Central memory CD8-positive, alpha-beta T cell (primary cell): ENCODE data around the gene RMP24.

Experiments
- ATAC-seq: fragments of 150-1000 bp; cut with Tn5 transposase; replicated peaks from 2 replicates; pipeline ENCODE4 v1.10.0; 2022; ENCODE audit warnings: mild to moderate bottlenecking, moderate FRiP score, moderate number of reproducible peaks; ENCODE audit not compliant: poor library complexity, severe bottlenecking; ENCODE audit errors: extremely low read depth
- DNase-seq, 2 donors: peaks; one replicate each; pipeline ENCODE4 v3.0.0; 2021; ENCODE audit warnings: low spot score in 2 of 2
- H3K27ac Mint-ChIP-seq: one replicate; pipeline ENCODE4 v1.8.0; 2022; ENCODE audit warnings: low read depth, mild to moderate bottlenecking, moderate library complexity, mixed read lengths
- H3K27me3 Mint-ChIP-seq: one replicate; pipeline ENCODE4 v1.8.0; 2022; ENCODE audit warnings: mixed read lengths
- H3K36me3 Mint-ChIP-seq: one replicate; pipeline ENCODE4 v1.8.0; 2022; ENCODE audit warnings: mild to moderate bottlenecking, moderate library complexity, mixed read lengths; ENCODE audit not compliant: insufficient read depth
- H3K4me1 Mint-ChIP-seq: one replicate; pipeline ENCODE4 v1.8.0; 2022; ENCODE audit warnings: mixed read lengths
- H3K4me3 Mint-ChIP-seq: one replicate; pipeline ENCODE4 v1.8.0; 2022; ENCODE audit warnings: mild to moderate bottlenecking, moderate library complexity, mixed read lengths
- H3K9me3 Mint-ChIP-seq: one replicate; pipeline ENCODE4 v1.8.0; 2022; ENCODE audit warnings: mixed read lengths

RMP24 gene

GRCh38 chr18:35973650-35974049 is 1.2 kb downstream of the RMP24 start:
- H3K4me1 Mint-ChIP-seq: peaks cover 42% of the 10 kb centered on the region
- H3K36me3 Mint-ChIP-seq: peaks cover 50% of the 10 kb centered on the region
- DNase-seq (no peak), ATAC-seq (no peak)
- peak overlapping the region; percentile 93 for H3K27ac Mint-ChIP-seq
- peak overlapping the region; percentile 96 for H3K4me3 Mint-ChIP-seq
- H3K9me3 Mint-ChIP-seq: no peaks in the 10 kb centered on the region
- H3K27me3 Mint-ChIP-seq: no peaks in the 10 kb centered on the region

DNA sequence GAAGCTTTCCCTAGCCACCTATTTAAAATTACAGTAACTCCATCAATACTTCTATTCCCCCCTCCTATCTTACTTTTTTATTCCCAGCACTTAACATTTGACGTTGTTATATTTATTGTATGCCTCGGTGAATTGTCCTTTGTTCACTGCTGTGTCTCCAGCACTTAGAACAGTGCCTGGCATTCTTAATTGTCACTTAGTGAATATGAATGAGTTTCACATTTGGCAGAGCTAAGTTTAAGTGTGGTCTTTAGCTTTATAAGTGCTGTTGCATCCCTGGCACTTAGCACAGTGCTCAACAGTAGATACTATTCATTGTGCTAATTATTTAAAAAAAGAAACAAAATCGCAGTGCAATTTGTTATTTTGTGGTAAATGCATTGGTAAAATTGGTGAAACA is 1.7 kb downstream of the RMP24 start:
- Mint-ChIP-seq H3K36me3 (peaks cover 54% of the 10 kb centered on the region), H3K9me3 (no peaks in the 10 kb centered on the region), H3K4me1 (peaks cover 42% of the 10 kb centered on the region), H3K27me3 (no peaks in the 10 kb centered on the region), H3K4me3 (peak overlapping the region; percentile 96), H3K27ac (peak overlapping the region; percentile 36)
- DNase-seq (no peak), ATAC-seq (no peak)

- no peak for ATAC-seq
- Mint-ChIP-seq H3K9me3 (no peaks in the 10 kb centered on the region), H3K36me3 (peaks cover 63% of the 10 kb centered on the region), H3K27me3 (no peaks in the 10 kb centered on the region), H3K27ac (no peak overlapping the region), H3K4me1 (peaks cover 10% of the 10 kb centered on the region), H3K4me3 (no peak overlapping the region)
- no peak for DNase-seq
Observed at GRCh38 chr18:35979112-35979511, 6.6 kb downstream of the RMP24 start.

GRCh38 chr18:35982409-35983114 is 10.1 kb downstream of the RMP24 start:
- Mint-ChIP-seq H3K36me3 (peaks cover 44% of the 10 kb centered on the region), H3K9me3 (no peaks in the 10 kb centered on the region), H3K4me1 (no peaks in the 10 kb centered on the region), H3K27me3 (no peaks in the 10 kb centered on the region), H3K27ac (no peak overlapping the region), H3K4me3 (no peak overlapping the region)
- DNase-seq (no peak), ATAC-seq (no peak)

GRCh38 chr18:35983147-35983546 is 10.7 kb downstream of the RMP24 start:
- Mint-ChIP-seq H3K36me3 (peaks cover 38% of the 10 kb centered on the region), H3K27me3 (no peaks in the 10 kb centered on the region), H3K9me3 (no peaks in the 10 kb centered on the region)

GRCh38 chr18:35983818-35984217 is 11.3 kb downstream of the RMP24 start:
- no peak overlapping the region for H3K4me3 Mint-ChIP-seq
- H3K27ac Mint-ChIP-seq: no peak overlapping the region
- no peak for ATAC-seq
- no peak for DNase-seq
- peaks cover 31% of the 10 kb centered on the region for H3K36me3 Mint-ChIP-seq
- H3K9me3 Mint-ChIP-seq: no peaks in the 10 kb centered on the region
- H3K27me3 Mint-ChIP-seq: no peaks in the 10 kb centered on the region
- no peaks in the 10 kb centered on the region for H3K4me1 Mint-ChIP-seq

More at GRCh38 chr18:35983147-35983546, 10.7 kb downstream of the RMP24 start:
- H3K4me3 Mint-ChIP-seq: no peak overlapping the region
- H3K27ac Mint-ChIP-seq: no peak overlapping the region
- H3K4me1 Mint-ChIP-seq: no peaks in the 10 kb centered on the region
- ATAC-seq (no peak), DNase-seq (no peak)

- no peak overlapping the region for H3K27ac Mint-ChIP-seq
- no peaks in the 10 kb centered on the region for H3K9me3 Mint-ChIP-seq
- no peaks in the 10 kb centered on the region for H3K4me1 Mint-ChIP-seq
- DNase-seq (no peak), ATAC-seq (no peak)
- H3K27me3 Mint-ChIP-seq: no peaks in the 10 kb centered on the region
- no peak overlapping the region for H3K4me3 Mint-ChIP-seq
- peaks cover 11% of the 10 kb centered on the region for H3K36me3 Mint-ChIP-seq
Observed at GRCh38 chr18:35991696-35992095, 19.2 kb downstream of the RMP24 start.

DNA sequence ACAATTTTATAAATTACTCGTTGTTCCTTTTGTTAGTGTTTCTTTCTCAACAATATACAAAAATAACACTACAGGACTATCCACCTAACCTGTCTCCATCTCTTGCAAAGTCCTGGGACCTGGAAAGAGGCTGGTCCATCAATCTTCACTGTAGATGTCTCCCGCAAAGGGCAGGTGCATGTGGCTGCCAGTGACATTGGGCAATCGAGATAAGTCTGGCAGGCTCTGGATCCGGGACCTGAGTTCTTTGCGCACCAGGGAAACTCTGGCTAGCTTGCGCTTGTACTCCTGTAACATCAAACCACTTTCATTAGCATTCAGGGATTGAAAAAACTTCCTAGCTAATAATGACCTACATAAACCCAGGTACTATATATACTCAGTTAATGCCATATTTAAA is 20.5 kb downstream of the RMP24 start:
- H3K4me3 Mint-ChIP-seq: no peak overlapping the region
- H3K4me1 Mint-ChIP-seq: no peaks in the 10 kb centered on the region
- no peak for DNase-seq
- no peaks in the 10 kb centered on the region for H3K9me3 Mint-ChIP-seq
- no peak for ATAC-seq
- H3K27me3 Mint-ChIP-seq: no peaks in the 10 kb centered on the region
- peaks cover 11% of the 10 kb centered on the region for H3K36me3 Mint-ChIP-seq
- no peak overlapping the region for H3K27ac Mint-ChIP-seq

- Mint-ChIP-seq H3K9me3 (no peaks in the 10 kb centered on the region), H3K27me3 (no peaks in the 10 kb centered on the region), H3K4me1 (peaks cover 5% of the 10 kb centered on the region), H3K27ac (no peak overlapping the region), H3K4me3 (no peak overlapping the region), H3K36me3 (peaks cover 1% of the 10 kb centered on the region)
- DNase-seq (no peak), ATAC-seq (no peak)
Observed at GRCh38 chr18:35998967-35999366, 26.5 kb downstream of the RMP24 start.

DNA sequence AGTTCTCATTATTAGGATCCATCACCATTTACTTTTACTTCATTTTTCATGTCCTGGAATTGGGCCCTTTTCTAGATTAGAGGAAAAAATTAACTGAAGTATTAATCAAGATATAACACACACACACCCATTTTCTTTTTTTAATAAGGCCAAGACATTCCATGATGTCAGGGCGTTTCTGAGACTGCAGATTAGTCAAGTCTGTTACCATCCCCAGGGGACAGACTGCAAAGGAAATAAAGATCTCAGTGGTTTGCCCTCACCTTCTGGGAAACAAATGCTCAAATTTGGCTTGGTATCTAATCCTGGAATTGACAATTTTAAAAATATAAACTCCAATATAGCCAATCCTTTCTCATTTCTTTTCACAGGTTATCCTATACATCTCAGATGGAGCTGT is 27.4 kb downstream of the RMP24 start:
- H3K9me3 Mint-ChIP-seq: no peaks in the 10 kb centered on the region
- H3K27ac Mint-ChIP-seq: no peak overlapping the region
- peaks cover 5% of the 10 kb centered on the region for H3K4me1 Mint-ChIP-seq
- no peak overlapping the region for H3K4me3 Mint-ChIP-seq
- H3K36me3 Mint-ChIP-seq: peaks cover 1% of the 10 kb centered on the region
- no peak for DNase-seq
- H3K27me3 Mint-ChIP-seq: no peaks in the 10 kb centered on the region
- no peak for ATAC-seq

GRCh38 chr18:36006997-36007396 is 34.5 kb downstream of the RMP24 start:
- no peaks in the 10 kb centered on the region for H3K9me3 Mint-ChIP-seq
- no peak for ATAC-seq
- no peak for DNase-seq
- H3K4me1 Mint-ChIP-seq: no peaks in the 10 kb centered on the region
- H3K27me3 Mint-ChIP-seq: no peaks in the 10 kb centered on the region
- H3K4me3 Mint-ChIP-seq: no peak overlapping the region
- no peak overlapping the region for H3K27ac Mint-ChIP-seq
- H3K36me3 Mint-ChIP-seq: no peaks in the 10 kb centered on the region

DNA sequence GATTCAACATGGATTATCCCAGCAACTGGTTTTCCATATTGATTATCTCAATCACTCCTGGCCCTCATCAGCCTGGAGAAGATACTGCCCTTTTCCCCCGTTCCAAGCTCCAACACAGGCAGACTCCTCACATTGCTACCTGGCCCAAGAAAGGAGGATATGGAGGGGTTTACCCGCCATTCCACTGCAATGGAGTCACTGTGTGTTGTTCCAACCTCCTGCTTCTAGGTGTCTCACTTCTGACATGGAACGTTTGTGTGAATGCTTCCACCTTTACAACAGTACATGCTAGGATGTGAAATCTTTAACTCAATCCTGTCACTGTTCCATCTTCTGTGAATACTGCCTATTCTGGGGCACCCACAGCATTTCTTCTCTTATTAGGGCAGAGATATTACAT is 36.7 kb downstream of the RMP24 start:
- DNase-seq (no peak), ATAC-seq (no peak)
- H3K9me3 Mint-ChIP-seq: no peaks in the 10 kb centered on the region
- H3K36me3 Mint-ChIP-seq: no peaks in the 10 kb centered on the region
- no peaks in the 10 kb centered on the region for H3K4me1 Mint-ChIP-seq
- H3K27me3 Mint-ChIP-seq: no peaks in the 10 kb centered on the region
- H3K27ac Mint-ChIP-seq: no peak overlapping the region
- H3K4me3 Mint-ChIP-seq: no peak overlapping the region

DNA sequence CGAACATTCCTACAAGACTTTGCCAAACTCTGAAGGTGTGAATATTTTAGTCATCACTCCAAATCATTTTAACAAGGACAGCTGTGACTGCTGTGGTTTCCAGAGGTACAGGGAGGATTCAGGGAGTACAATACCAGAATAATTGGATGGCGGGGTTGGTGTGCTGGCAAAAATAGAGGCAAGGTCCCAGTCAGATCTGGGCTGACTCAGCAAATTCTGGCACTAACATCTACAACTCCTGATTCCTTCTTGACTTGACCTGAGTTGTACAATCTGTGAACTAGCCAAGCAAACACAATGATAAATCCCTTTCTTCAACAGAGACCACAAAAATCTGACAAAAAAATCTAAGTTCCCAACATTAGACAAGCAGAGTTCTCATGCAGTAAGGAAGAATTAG is 40.4 kb downstream of the RMP24 start:
- no peak for DNase-seq
- Mint-ChIP-seq H3K4me3 (no peak overlapping the region), H3K4me1 (peaks cover 5% of the 10 kb centered on the region)

More for the DNA sequence above, 40.4 kb downstream of the RMP24 start:
- H3K27ac Mint-ChIP-seq: no peak overlapping the region
- H3K36me3 Mint-ChIP-seq: no peaks in the 10 kb centered on the region
- no peaks in the 10 kb centered on the region for H3K27me3 Mint-ChIP-seq
- ATAC-seq: no peak
- H3K9me3 Mint-ChIP-seq: no peaks in the 10 kb centered on the region
